Subcutaneous adipose tissue (tissue), 4 donors: ENCODE measurements around the gene TNFSF12. TPM values are rescaled to one million over a fixed set of nuclear protein-coding genes. Genes with fewer than 3 reads are reported as not detected.

Experiments
- CTCF ChIP-seq: fragments of 450-650 bp; IDR thresholded peaks from one replicate; pipeline ENCODE4 v1.5.1; 2016; ENCODE audit warnings: low read depth, mild to moderate bottlenecking, control low read depth, antibody characterized with exemption, moderate library complexity
- total RNA-seq, 4 donors: library from RNA; depleted of rRNA; stranded (reverse); fragments of >200 nt; gene quantifications; one replicate each; pipeline ENCODE4 v1.1.0, GENCODE V29; 2016

The TNFSF12 gene
- total RNA-seq, 4 donors from 2014 or later, result 21.2 to 61.9 (median 58.7) TPM

- TF ChIP-seq CTCF, result no peak
These were observed 670 bp downstream of the TNFSF12 start for GRCh38 chr17:7549401-7550055.

DNA sequence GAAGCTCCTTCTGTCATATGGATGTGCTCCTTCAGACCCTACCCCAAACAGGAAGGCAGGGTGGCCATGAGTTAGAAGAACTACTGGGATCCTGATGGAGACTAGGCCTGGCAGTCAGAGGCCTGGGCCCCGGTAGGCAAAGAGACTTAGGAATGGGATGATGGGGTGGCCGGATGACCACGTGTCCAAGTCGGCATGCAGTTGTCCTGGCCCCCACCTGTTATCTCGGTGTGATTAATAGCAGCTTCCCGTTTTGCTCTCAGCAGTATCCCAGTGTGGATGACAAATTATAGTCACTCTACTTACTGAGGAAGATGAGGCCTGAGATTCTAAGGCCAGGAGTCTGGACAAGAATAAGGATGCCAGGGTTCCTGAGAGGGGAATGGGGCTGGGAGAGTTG, 1.5 kb downstream of the TNFSF12 start:
- TF ChIP-seq CTCF, result no peak

GRCh38 chr17:7551396-7551795, 2.5 kb downstream of the TNFSF12 start:
- no peak for TF ChIP-seq CTCF

GRCh38 chr17:7552621-7553051, 3.8 kb downstream of the TNFSF12 start:
- TF ChIP-seq CTCF, result no peak

DNA sequence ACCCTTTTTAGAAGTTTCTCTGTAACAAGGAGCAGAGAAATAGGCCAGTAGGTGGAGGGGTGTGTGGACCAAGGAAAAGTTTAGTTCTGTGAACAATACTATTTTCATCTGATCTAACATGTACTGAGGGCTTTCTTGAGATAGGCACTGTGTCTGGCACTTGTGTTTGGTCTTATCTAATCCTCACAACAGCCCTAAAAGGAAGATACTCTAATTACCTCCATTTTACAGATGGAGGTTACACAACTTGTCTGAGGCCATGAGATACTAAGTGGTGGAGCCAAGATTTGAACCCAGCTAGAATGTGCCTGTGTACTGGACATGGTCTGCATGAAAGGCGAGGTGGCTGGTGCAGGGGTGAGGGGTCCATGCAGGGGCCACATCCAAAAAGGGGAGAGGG, 4.5 kb downstream of the TNFSF12 start:
- no peak for TF ChIP-seq CTCF

GRCh38 chr17:7555320-7555948, 6.6 kb downstream of the TNFSF12 start:
- TF ChIP-seq CTCF, result no peak

- TF ChIP-seq CTCF, result no peak
These were observed 7.8 kb downstream of the TNFSF12 start for GRCh38 chr17:7556627-7557026.
